ENCODE measurements around the gene TMEM231.

DNA sequence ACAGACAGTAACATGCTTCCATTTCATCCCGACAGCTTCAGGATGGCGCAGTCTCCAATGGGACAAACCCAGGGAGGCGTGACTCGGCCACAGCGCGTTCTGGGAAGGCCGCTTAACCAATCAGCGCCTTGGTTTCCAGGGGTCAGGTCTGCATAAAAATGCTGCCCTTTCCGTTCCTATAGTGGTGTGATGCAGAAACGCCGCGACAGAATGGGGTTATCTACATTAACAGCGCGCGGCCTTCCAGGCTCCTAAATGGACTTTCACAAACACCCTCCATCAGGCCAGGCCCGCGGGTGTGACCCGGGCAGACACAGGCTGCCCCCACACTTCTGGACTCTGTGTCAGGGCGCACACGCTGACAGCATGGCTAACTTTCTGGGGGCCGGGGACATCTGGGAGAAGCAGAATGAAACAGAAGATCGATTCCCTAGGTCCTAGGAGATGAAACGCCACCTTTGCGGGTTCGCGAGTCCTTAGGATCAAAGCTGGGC lies 792 bp downstream of the TMEM231 start:
- TF ChIP-seq SIN3A (IDR thresholded peaks at IDR 0.05; ENCODE audit: borderline replicate concordance, insufficient read depth, low read length), result no peak
- no peak for TF ChIP-seq POLR2AphosphoS5 (IDR thresholded peaks at IDR 0.05; ENCODE audit: low read depth, low read length)
- TF ChIP-seq, protein P1, sequence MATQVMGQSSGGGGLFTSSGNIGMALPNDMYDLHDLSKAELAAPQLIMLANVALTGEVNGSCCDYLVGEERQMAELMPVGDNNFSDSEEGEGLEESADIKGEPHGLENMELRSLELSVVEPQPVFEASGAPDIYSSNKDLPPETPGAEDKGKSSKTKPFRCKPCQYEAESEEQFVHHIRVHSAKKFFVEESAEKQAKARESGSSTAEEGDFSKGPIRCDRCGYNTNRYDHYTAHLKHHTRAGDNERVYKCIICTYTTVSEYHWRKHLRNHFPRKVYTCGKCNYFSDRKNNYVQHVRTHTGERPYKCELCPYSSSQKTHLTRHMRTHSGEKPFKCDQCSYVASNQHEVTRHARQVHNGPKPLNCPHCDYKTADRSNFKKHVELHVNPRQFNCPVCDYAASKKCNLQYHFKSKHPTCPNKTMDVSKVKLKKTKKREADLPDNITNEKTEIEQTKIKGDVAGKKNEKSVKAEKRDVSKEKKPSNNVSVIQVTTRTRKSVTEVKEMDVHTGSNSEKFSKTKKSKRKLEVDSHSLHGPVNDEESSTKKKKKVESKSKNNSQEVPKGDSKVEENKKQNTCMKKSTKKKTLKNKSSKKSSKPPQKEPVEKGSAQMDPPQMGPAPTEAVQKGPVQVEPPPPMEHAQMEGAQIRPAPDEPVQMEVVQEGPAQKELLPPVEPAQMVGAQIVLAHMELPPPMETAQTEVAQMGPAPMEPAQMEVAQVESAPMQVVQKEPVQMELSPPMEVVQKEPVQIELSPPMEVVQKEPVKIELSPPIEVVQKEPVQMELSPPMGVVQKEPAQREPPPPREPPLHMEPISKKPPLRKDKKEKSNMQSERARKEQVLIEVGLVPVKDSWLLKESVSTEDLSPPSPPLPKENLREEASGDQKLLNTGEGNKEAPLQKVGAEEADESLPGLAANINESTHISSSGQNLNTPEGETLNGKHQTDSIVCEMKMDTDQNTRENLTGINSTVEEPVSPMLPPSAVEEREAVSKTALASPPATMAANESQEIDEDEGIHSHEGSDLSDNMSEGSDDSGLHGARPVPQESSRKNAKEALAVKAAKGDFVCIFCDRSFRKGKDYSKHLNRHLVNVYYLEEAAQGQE (IDR thresholded peaks at IDR 0.05; ENCODE audit: insufficient read depth in 1 of 2, low read depth in 2 of 2, low read length in 2 of 2), result no peak
